Measurements from ENCODE around the gene INTS3. TPM values are rescaled to one million over a fixed set of nuclear protein-coding genes. Genes with fewer than 3 reads are reported as not detected.

The INTS3 gene
- polyA plus RNA-seq, 1 donor from 2014 or later, result 29.9 TPM

DNA sequence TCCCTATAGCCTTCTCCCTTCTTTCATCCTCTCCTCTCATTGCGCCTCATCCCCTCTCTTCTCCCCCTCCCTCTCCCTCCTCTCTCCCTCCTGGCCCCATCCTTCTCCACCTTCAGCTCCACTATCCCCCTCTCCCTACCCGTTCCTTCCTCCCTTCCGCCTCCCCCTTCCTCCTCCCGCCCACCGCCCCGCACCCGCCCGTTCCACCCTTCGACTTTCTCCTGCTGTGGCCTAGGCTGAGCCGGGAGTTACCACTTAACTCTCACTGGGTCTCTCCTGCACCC, 47.8 kb upstream of the INTS3 start:
- Histone ChIP-seq H3K4me2 (ENCODE audit: low read length) (no peak overlapping the region), H3K27me3 (ENCODE audit: insufficient read depth, low read depth, low read length) (peaks cover 50% of the 10 kb centered on the region), H3F3A (ENCODE audit: insufficient read depth, low read length, poor library complexity, severe bottlenecking) (no peaks in the 10 kb centered on the region), H2AFZ (ENCODE audit: low read depth, low read length) (no peak overlapping the region), H3K27ac (ENCODE audit: low read length) (no peak overlapping the region), H4K20me1 (ENCODE audit: insufficient read depth) (no peaks in the 10 kb centered on the region), H3K9ac (ENCODE audit: low read length) (no peak overlapping the region), H3K9me3 (ENCODE audit: low read length) (no peaks in the 10 kb centered on the region), H3K4me3 (ENCODE audit: low read length) (no peak overlapping the region), H3K79me2 (replicated peaks; ENCODE audit: insufficient read depth, low read length) (no peaks in the 10 kb centered on the region), H3K9me2 (ENCODE audit: insufficient read depth, low read length) (no peaks in the 10 kb centered on the region), H3K36me3 (ENCODE audit: insufficient read depth, low read length) (no peaks in the 10 kb centered on the region)
- TF ChIP-seq TAF1 (IDR thresholded peaks at IDR 0.05; ENCODE audit: low read depth), result no peak
- TF ChIP-seq, protein P1, sequence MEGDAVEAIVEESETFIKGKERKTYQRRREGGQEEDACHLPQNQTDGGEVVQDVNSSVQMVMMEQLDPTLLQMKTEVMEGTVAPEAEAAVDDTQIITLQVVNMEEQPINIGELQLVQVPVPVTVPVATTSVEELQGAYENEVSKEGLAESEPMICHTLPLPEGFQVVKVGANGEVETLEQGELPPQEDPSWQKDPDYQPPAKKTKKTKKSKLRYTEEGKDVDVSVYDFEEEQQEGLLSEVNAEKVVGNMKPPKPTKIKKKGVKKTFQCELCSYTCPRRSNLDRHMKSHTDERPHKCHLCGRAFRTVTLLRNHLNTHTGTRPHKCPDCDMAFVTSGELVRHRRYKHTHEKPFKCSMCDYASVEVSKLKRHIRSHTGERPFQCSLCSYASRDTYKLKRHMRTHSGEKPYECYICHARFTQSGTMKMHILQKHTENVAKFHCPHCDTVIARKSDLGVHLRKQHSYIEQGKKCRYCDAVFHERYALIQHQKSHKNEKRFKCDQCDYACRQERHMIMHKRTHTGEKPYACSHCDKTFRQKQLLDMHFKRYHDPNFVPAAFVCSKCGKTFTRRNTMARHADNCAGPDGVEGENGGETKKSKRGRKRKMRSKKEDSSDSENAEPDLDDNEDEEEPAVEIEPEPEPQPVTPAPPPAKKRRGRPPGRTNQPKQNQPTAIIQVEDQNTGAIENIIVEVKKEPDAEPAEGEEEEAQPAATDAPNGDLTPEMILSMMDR (IDR thresholded peaks at IDR 0.05; ENCODE audit: poor library complexity, severe bottlenecking), result no peak
- no peak for TF ChIP-seq RAD21 (conservative IDR thresholded peaks at IDR 0.05)
- TF ChIP-seq EZH2 (IDR thresholded peaks at IDR 0.05; ENCODE audit: borderline replicate concordance, insufficient read depth, low read length, poor library complexity, severe bottlenecking), result no peak
- no peak for TF ChIP-seq EP300 (conservative IDR thresholded peaks at IDR 0.05; ENCODE audit: poor library complexity, severe bottlenecking)
- TF ChIP-seq MXI1 (conservative IDR thresholded peaks at IDR 0.05; ENCODE audit: poor library complexity, severe bottlenecking), result no peak
- TF ChIP-seq POLR2AphosphoS5 (IDR thresholded peaks at IDR 0.05), result no peak
- TF ChIP-seq, protein P2, sequence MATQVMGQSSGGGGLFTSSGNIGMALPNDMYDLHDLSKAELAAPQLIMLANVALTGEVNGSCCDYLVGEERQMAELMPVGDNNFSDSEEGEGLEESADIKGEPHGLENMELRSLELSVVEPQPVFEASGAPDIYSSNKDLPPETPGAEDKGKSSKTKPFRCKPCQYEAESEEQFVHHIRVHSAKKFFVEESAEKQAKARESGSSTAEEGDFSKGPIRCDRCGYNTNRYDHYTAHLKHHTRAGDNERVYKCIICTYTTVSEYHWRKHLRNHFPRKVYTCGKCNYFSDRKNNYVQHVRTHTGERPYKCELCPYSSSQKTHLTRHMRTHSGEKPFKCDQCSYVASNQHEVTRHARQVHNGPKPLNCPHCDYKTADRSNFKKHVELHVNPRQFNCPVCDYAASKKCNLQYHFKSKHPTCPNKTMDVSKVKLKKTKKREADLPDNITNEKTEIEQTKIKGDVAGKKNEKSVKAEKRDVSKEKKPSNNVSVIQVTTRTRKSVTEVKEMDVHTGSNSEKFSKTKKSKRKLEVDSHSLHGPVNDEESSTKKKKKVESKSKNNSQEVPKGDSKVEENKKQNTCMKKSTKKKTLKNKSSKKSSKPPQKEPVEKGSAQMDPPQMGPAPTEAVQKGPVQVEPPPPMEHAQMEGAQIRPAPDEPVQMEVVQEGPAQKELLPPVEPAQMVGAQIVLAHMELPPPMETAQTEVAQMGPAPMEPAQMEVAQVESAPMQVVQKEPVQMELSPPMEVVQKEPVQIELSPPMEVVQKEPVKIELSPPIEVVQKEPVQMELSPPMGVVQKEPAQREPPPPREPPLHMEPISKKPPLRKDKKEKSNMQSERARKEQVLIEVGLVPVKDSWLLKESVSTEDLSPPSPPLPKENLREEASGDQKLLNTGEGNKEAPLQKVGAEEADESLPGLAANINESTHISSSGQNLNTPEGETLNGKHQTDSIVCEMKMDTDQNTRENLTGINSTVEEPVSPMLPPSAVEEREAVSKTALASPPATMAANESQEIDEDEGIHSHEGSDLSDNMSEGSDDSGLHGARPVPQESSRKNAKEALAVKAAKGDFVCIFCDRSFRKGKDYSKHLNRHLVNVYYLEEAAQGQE (IDR thresholded peaks at IDR 0.05; ENCODE audit: borderline replicate concordance), result no peak
- no peak for TF ChIP-seq SMC3 (conservative IDR thresholded peaks at IDR 0.05; ENCODE audit: poor library complexity)

DNA sequence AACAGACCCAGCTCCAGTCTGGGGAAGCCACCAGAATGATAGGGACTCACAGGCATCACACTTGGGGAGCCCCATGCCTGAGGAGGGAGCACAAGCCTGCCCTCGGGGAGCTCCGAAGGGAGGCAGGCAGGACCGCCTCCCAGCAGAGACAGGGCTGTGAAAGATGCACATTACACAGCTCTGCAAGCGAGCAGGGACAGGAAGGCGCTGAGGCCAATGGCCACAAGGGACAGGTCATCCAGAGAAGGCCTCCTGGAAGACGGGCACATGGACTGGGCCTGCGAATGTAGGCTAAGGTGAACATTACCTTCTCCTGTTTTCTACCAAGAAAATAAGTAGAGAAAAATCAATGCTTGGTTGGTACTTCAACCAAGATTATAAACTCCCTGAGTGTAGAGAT, 45.1 kb upstream of the INTS3 start:
- Histone ChIP-seq H3K9ac (ENCODE audit: low read length) (no peak overlapping the region), H3K9me2 (ENCODE audit: insufficient read depth, low read length) (no peaks in the 10 kb centered on the region), H3K79me2 (replicated peaks; ENCODE audit: insufficient read depth, low read length) (no peaks in the 10 kb centered on the region), H2AFZ (ENCODE audit: low read depth, low read length) (no peak overlapping the region), H3K36me3 (ENCODE audit: insufficient read depth, low read length) (no peaks in the 10 kb centered on the region), H3K4me3 (ENCODE audit: low read length) (no peak overlapping the region), H3K27ac (ENCODE audit: low read length) (no peak overlapping the region), H3K27me3 (ENCODE audit: insufficient read depth, low read depth, low read length) (peaks cover 43% of the 10 kb centered on the region), H3K4me2 (ENCODE audit: low read length) (no peak overlapping the region), H4K20me1 (ENCODE audit: insufficient read depth) (no peaks in the 10 kb centered on the region), H3F3A (ENCODE audit: insufficient read depth, low read length, poor library complexity, severe bottlenecking) (no peaks in the 10 kb centered on the region), H3K9me3 (ENCODE audit: low read length) (no peaks in the 10 kb centered on the region)
- TF ChIP-seq EZH2 (IDR thresholded peaks at IDR 0.05; ENCODE audit: borderline replicate concordance, insufficient read depth, low read length, poor library complexity, severe bottlenecking), result no peak
- no peak for TF ChIP-seq RAD21 (conservative IDR thresholded peaks at IDR 0.05)

DNA sequence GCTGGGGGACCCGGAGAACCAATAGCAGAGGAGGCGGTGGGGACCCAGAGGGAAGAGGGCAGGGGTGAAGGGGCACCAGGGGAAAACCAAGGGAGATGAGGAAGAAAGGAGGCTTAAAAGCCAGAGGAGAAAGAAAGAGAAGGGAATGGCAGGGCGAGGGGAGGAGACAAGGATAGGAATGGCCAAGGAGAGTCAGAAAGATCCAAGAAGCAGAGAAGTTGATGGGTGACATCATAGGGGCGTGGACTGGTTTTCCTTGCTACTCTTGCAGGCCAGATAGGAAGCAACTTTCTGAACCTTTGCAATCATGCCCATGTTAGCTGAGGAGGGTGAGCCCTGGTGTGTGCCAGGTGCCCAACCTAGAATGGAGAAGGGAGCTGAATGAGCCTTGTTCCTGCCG, 44.0 kb upstream of the INTS3 start:
- Histone ChIP-seq H3K9me3 (ENCODE audit: low read length) (no peaks in the 10 kb centered on the region), H3K27me3 (ENCODE audit: insufficient read depth, low read depth, low read length) (peaks cover 32% of the 10 kb centered on the region), H3K36me3 (ENCODE audit: insufficient read depth, low read length) (no peaks in the 10 kb centered on the region), H3K79me2 (replicated peaks; ENCODE audit: insufficient read depth, low read length) (no peaks in the 10 kb centered on the region), H3K27ac (ENCODE audit: low read length) (no peak overlapping the region), H3K4me3 (ENCODE audit: low read length) (no peak overlapping the region), H3K9me2 (ENCODE audit: insufficient read depth, low read length) (no peaks in the 10 kb centered on the region), H2AFZ (ENCODE audit: low read depth, low read length) (no peak overlapping the region), H4K20me1 (ENCODE audit: insufficient read depth) (no peaks in the 10 kb centered on the region), H3K4me2 (ENCODE audit: low read length) (no peak overlapping the region), H3F3A (ENCODE audit: insufficient read depth, low read length, poor library complexity, severe bottlenecking) (no peaks in the 10 kb centered on the region), H3K9ac (ENCODE audit: low read length) (no peak overlapping the region)
- TF ChIP-seq, protein P1 (IDR thresholded peaks at IDR 0.05; ENCODE audit: poor library complexity, severe bottlenecking), result no peak
- no peak for TF ChIP-seq TAF1 (IDR thresholded peaks at IDR 0.05; ENCODE audit: low read depth)
- TF ChIP-seq, protein P2 (IDR thresholded peaks at IDR 0.05; ENCODE audit: borderline replicate concordance), result no peak
